HG03066 (cell line): Measurements from ENCODE around the gene NR4A1.

Experiments
- ATAC-seq: cut with Tn5 transposase; IDR thresholded peaks from one replicate; pipeline ENCODE4 v1.9.1; 2021; ENCODE audit warnings: low read depth; ENCODE audit not compliant: unreplicated experiment

NR4A1 gene

DNA sequence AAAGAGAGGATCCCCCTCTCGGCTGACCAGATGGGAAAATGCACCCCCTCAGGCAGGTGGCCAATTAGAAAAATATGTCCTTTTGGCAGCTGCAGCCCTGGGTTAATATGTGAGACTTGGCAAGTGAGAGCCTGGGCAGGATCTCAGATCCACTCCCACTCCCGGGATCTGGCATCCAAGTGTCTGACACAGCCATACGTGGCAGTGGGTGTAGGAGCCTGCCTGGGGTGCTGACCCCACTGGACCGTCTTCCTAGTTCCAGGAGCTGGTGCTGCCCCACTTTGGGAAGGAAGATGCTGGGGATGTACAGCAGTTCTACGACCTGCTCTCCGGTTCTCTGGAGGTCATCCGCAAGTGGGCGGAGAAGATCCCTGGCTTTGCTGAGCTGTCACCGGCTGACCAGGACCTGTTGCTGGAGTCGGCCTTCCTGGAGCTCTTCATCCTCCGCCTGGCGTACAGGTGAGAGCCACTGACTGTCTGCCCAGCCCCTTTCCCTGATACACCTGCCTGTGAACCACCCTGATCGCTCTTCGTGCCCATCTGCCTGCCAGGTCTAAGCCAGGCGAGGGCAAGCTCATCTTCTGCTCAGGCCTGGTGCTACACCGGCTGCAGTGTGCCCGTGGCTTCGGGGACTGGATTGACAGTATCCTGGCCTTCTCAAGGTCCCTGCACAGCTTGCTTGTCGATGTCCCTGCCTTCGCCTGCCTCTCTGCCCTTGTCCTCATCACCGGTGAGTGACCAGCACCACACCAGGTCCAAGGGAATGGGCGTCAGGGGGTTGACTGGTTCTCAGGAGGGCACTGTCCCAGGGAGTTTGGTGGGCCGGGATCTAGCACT is 5.8 kb downstream of the NR4A1 start:
- no peak for ATAC-seq

- ATAC-seq, result no peak
Observed at GRCh38 chr12:52057638-52058576, 6.7 kb downstream of the NR4A1 start.

- ATAC-seq, result no peak
Observed at GRCh38 chr12:52058631-52059361, 7.6 kb downstream of the NR4A1 start.

DNA sequence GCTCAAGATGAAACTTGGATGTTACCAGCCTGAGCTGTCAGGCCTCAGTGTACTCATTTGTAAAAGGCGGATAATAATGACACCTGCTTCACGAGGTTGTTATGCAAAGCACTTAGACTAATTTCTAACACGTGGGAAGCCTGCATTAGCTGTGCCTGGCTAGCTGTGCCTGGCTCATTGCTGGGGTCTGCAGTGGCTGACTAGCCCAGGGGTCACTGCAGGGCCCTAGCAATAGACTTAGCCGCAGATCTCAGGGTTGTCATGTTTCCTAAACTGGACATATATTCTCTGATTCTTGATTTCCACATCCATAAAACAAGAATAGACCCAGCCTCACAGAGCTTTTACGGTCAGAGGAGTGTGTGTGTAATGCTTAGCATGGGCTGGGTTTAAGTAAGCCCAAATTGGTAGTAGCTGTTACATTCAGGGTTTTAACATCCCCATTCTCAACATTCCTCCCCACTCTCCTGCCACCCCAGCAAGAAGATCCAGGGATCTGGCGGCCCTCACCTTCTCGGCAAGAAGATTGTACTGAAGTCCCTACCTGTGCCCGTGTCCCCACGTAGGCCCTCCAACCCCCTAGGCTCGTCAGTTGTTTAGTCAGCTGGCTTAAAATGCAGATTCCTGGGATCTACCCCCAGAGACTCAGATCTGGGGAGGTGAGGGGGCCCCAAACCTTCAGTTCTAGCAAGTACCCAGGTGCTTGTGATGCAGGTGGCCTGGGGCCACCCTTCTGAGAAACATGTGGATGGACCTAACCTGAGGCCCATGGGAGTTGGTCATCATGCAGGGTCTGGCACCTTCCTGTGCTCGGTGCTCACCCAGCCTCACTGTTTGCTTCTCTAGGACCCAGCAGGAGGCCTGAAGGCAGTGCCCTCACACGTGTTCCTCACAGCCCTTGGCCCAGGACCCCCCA is 8.6 kb downstream of the NR4A1 start:
- no peak for ATAC-seq

GRCh38 chr12:52060498-52061177 is 9.4 kb downstream of the NR4A1 start:
- no peak for ATAC-seq

GRCh38 chr12:52061470-52062166 is 10.4 kb downstream of the NR4A1 start:
- no peak for ATAC-seq

GRCh38 chr12:52062167-52063081 is 11.2 kb downstream of the NR4A1 start:
- no peak for ATAC-seq

DNA sequence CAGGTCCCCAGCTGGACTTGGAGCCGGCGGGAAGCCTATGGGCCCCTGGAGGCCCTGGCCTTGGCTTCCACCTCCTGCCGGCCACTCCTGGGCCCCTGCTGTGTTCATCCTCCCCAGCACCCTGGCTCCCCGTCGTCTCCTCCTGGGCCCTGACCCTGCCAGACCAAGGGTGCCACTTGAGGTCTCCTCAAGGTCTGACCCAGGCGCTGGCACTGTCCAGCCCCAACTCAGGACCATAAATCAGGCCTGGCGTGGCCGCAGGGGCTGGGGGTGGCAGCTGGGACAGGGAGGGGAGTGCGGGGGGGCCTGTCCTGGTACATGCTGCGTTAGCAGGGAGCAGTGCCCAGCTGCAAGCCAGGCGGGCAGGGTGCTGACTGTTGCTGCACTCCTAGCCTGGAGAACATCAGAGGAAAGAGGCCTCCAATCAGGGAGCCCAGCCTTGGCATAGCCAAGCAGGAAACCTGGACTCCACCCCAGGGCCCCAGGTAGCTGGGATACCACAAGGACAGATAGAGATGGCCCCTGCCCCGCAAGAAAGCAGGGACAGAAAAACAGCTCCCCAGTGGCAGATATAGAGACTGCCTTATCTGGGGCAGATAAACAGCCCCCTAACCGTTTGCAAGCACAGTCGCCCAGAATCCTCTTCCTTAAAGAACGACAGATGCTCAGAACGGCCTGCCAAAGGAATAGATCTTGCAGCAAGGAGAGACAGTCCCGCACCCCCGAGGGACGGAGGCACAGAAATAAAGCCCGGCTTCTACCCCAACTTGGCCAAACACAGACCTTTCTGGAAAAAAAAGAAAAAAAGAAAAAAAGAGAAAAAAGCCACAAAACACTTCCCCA is 12.1 kb downstream of the NR4A1 start:
- ATAC-seq, result no peak

DNA sequence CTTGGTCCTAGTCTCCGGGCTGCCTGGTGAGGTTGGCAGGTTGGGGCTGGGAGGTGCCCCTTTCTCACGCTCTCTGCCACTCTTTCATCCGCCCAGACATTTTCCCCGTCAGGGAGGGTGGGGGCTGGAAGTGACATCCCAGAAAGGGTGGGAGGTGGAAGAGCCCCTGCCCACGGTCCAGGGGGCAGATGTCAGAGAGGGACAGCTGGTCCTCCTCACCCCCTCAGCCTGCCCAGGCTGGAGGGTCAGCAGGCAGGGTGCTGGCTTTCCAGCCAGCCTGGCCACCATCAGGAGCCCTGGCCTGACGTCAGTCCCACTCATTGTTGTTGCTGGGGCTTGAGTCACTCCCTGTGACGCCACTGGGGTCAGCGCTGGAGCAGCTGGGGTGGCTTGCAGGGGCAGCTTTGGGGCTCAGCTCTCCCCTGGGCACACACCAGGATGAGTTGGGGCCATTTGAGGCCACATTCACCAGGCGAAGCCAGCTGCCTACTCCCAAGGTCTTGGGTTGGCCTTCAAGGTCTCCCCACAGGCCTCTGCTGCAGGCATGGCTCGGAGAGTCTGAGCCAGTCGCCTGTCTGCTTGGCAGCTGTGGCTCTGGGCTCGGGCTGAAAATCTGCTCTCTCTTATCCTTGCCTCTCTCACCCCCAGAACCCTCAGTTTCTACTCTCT is 12.9 kb downstream of the NR4A1 start:
- no peak for ATAC-seq

GRCh38 chr12:52066346-52067080 is 15.3 kb downstream of the NR4A1 start:
- ATAC-seq, result no peak

GRCh38 chr12:52067081-52067374 is 15.8 kb downstream of the NR4A1 start:
- ATAC-seq, result no peak

- ATAC-seq, result peak; percentile 95
Observed at GRCh38 chr12:52069327-52070184, 18.3 kb downstream of the NR4A1 start, which contains the start of gene ATG101. TSS of gene ATG101 (plus strand) at chr12:52069978. CDS start at chr12:52073651, 3,673 bp downstream.

DNA sequence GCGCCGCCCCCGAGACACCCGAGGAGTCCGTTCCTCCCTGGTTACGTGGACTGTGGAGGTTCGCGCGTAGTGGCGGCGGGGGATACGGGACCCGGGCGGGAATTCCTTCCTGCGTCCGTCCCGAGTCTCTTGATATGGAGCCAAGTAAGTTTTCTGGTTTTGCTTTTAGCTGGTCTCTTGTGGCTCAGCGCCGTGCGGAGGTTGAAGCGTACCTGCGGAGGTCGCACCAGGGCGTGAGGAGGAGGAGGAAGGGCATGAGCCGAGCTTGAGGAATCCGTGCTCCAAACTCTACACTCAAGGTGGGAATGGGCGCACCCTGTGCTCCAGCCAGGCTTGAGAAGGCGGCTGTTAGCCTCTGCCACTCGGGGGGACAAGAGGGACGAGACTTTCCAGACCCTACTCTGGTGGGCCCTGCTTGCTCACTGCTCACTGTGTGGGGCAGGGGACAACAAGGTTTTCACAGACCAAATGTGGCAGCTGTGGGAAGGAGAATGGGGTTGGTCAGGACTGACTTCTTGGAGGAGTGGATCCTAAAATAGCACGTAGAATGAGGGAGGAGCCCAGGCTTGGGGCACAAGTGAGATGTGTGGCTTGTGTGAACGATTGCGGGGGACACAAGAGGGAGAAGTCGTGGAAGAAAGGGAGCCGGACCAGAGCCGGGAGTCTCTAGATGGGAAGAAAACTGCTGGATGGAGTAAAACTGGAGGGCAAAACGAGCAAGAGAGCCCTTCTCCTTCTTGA is 19.1 kb downstream of the NR4A1 start:
- ATAC-seq, result no peak
